D721Med (cell line): ENCODE results near the gene CFAP126.
"Not testable (repeated sequence)": the region's sequence is repeated elsewhere in the genome, so short reads cannot be mapped to it uniquely, and the experiment has no call there.

Source experiments
- DNase-seq: peaks from one replicate; pipeline ENCODE4 v3.0.0; 2011; ENCODE audit warnings: low spot score; ENCODE audit not compliant: insufficient read length
- FAIRE-seq: peaks from 2 replicates; lab custom pipeline; 2011; peaks lifted over from hg19 to GRCh38; lab: Jason Lieb, UNC
- TF ChIP-seq, protein P1 (sequence below): IDR thresholded peaks from 2 replicates; pipeline ENCODE4 v1.5.1; 2012; ENCODE audit warnings: mild to moderate bottlenecking, control low read depth; ENCODE audit not compliant: insufficient read depth; ENCODE audit errors: missing control alignments

The CFAP126 gene

DNA sequence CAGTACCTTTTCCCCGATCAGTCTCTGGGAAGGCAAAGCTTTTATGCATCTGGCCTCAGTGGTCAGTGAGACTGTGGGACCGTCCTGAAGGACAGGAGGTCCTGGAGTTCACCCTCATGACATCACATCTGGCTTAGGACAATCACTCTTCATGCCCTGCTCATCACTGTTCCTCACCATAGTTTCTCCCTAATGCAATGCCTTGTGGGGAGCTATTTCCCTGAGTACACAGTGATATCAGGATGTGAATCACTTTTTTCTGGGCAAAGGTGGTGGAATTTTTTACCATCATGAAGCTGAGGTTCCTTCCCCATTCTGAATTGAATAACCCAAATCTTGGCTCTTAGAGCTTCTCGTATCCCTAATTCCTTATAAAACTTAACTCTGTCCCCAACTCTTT, 34.8 kb upstream of the CFAP126 start:
- FAIRE-seq: peak; percentile 35
- DNase-seq: no peak
- TF ChIP-seq, protein P1, sequence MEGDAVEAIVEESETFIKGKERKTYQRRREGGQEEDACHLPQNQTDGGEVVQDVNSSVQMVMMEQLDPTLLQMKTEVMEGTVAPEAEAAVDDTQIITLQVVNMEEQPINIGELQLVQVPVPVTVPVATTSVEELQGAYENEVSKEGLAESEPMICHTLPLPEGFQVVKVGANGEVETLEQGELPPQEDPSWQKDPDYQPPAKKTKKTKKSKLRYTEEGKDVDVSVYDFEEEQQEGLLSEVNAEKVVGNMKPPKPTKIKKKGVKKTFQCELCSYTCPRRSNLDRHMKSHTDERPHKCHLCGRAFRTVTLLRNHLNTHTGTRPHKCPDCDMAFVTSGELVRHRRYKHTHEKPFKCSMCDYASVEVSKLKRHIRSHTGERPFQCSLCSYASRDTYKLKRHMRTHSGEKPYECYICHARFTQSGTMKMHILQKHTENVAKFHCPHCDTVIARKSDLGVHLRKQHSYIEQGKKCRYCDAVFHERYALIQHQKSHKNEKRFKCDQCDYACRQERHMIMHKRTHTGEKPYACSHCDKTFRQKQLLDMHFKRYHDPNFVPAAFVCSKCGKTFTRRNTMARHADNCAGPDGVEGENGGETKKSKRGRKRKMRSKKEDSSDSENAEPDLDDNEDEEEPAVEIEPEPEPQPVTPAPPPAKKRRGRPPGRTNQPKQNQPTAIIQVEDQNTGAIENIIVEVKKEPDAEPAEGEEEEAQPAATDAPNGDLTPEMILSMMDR: no peak

DNA sequence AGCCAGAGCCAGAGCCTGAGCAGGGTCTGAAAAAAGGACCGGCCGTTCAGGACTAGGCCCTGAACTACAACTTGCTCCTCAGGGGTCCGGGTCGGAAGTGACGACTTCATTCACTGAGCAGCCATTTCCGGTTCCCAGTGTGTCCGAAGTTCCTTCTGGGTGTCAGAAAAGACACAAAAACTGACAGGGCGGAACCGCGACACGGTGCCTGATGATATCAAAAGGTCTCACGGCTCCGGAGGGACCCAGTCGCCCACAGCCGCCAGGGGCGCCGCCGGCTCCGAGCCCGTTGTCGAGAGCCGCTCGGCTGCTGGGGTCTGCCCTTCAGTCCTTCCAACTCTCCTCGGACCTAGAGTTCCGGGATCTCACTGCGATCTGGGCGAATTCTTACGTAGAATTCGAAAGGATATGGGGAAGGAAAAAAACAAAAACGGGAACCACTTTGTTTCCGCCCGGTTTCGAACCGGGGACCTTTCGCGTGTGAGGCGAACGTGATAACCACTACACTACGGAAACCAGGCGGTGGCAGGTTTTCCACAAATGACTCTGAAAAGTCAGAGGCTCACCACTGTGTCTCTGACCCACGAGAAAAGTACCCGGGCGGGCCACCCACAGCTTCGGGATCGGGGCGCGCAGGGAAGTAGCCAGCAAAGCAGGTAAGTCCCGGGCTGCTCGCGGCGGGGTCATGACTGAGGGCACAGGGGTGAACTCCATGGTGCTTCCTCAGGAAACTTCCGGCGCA, 31.8 kb upstream of the CFAP126 start:
- no peak for FAIRE-seq
- TF ChIP-seq, protein P1: peak; percentile 12
- DNase-seq: peak; percentile 85

DNA sequence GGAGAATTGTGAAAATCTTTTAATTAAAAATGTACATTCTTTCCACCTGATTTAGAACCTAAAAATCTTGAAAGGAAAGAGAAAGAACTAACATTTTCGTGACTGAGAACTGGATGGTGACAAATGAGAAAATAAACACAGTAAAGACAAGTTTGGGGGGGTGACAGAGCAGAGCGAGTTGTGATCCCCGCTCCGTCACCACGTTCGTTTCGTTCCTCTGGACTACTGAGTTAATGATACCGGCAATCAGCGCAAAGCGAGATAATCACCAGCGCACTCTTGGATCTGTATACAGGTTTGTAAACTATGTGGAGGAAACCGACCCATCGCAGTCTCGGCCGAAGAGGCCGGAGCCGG, 31.2 kb upstream of the CFAP126 start:
- DNase-seq (no peak), FAIRE-seq (no peak)
- TF ChIP-seq, protein P1: no peak

DNA sequence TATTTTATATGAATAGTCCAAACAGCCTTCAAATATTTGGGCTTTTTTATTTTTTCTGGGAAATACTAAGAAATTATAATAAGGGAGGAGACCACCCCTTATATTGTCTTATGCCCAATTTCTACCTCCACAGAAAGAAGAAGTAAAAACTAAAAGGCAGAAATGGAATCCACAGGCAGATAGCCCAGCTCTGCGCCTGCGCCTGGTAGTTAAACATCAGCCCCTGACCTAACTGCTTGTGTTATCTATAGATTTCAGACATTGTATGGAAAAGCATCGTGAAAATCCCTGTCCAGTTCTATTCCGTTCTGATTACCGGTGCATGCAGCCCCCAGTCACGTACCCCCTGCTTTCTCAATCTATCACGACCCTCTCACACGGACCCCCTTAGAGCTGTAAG, 29.4 kb upstream of the CFAP126 start:
- not testable (repeated sequence) for FAIRE-seq, DNase-seq

DNA sequence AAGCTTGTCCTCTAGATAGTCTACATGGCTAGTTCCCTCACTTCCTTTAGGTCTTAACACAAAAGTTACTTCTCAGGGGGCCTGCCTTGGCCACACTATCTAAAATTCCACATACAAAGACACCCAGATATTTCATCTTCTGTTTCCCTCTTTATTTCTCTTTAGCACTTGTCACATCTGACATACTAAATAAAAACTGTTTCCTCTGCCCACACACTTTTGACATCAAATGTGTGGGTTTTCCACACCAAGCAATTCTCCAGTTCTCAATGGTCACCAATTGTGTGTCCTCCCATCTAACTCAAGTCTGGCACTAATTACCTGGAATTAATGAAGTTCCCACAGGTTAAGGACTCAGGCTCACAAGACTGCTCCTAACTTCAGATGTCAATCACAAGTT, 25.5 kb upstream of the CFAP126 start:
- no peak for FAIRE-seq
- no peak for DNase-seq
- TF ChIP-seq, protein P1: no peak

DNA sequence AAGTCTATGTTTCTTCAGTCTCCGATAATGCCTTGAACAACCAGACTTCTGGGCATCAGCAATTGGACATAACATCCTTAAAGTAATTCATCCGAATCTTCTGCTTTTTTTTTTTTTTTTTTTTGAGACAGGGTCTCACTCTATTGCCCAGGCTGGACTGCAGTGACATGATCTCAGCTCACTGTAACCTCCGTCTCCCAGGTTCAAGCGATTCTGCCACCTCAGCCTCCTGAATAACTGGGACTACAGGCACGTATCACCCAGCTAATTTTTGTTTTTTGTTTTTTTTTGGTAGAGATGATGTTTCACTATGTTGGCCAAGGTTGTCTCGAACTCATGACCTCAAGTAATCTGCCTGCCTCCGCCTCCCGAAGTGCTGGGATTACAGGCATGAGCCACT, 23.9 kb upstream of the CFAP126 start:
- FAIRE-seq (no peak), DNase-seq (no peak)

DNA sequence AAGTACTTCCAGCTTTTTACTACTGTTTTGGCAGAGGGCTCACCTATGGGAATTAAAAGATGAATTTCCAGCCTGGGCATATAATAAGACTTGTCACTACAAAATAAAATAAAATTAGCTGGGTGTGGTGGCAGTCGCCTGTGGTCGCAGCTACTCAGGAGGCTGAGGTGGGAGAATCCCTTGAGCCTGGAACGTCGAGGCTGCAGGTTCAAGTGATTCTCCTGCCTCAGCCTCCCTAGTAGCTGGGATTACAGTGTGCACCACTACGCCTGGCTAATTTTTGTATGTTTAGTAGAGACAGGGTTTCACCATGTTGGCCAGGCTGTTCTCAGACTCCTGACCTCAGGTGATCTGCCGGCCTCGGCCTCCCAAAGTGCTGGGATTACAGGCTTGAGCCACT, 23.5 kb upstream of the CFAP126 start:
- DNase-seq, FAIRE-seq: not testable (repeated sequence)

More for the DNA sequence above, 23.9 kb upstream of the CFAP126 start:
- TF ChIP-seq, protein P1: no peak

DNA sequence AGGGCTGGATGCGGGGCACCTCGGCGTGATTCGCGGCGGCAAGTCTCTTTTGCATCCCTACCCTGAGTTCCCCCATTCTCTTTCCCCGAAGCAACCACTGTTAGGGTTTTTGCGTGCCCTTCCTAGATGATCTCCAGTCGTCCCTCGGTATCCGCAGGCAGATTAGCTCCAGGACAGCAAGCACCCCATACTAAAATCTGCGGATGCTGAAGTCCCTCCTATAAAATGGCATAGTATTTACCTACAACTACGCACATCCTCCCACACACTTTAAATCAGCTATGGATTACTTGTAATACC, 22.8 kb upstream of the CFAP126 start:
- TF ChIP-seq, protein P1: no peak
- DNase-seq (no peak), FAIRE-seq (no peak)
